AG04450 (cell line): ENCODE results near the gene PRKG1. TPM values are rescaled to one million over a fixed set of nuclear protein-coding genes. Genes with fewer than 3 reads are reported as not detected.
"Not testable (repeated sequence)": the region's sequence is repeated elsewhere in the genome, so short reads cannot be mapped to it uniquely, and the experiment has no call there.

Source experiments
- CTCF ChIA-PET: fragments of 300-600, 350-600 bp; formaldehyde crosslinking; extraction: SDS; loops from one replicate; lab custom pipeline; 2022; ENCODE audit warnings: antibody characterized with exemption, inconsistent platforms; lab: Charles Lee
- POLR2A ChIA-PET: fragments of 350-600 bp; formaldehyde crosslinking; extraction: SDS; loops from one replicate; lab custom pipeline; 2021; ENCODE audit warnings: antibody characterized with exemption, inconsistent platforms; lab: Yijun Ruan, JAX
- DNase-seq: peaks from one replicate; pipeline ENCODE4 v3.0.0-alpha.2; 2011; ENCODE audit warnings: low read depth, low spot score
- H3K27ac ChIP-seq: one replicate; pipeline ENCODE4 v1.5.1; 2012; ENCODE audit warnings: low read depth, low read length, control low read depth
- H3K27me3 ChIP-seq: one replicate; pipeline ENCODE4 v1.6.0; 2012; ENCODE audit warnings: low read length; ENCODE audit not compliant: control insufficient read depth, insufficient read depth
- H3K4me3 ChIP-seq: 2 replicates; pipeline ENCODE4 v1.5.1; 2011; ENCODE audit warnings: mild to moderate bottlenecking, low read depth, low read length, control low read depth
- H3K9me3 ChIP-seq: 2 replicates; pipeline ENCODE4 v1.5.1; 2012; ENCODE audit warnings: low read length; ENCODE audit not compliant: control insufficient read depth, insufficient read depth
- polyA plus RNA-seq: library from polyadenylated mRNA; depleted of rRNA; stranded (reverse); fragments of >200 nt; gene quantifications from 2 replicates; pipeline ENCODE4 v1.2.3, GENCODE V29; 2011
- TF ChIP-seq, protein P1 (sequence below): IDR thresholded peaks from 2 replicates; pipeline ENCODE4 v1.5.1; 2011; ENCODE audit warnings: low read depth, low read length, control low read depth, inconsistent platforms

The PRKG1 gene
- polyA plus RNA-seq, 1 experiment: 19.0 TPM

DNA sequence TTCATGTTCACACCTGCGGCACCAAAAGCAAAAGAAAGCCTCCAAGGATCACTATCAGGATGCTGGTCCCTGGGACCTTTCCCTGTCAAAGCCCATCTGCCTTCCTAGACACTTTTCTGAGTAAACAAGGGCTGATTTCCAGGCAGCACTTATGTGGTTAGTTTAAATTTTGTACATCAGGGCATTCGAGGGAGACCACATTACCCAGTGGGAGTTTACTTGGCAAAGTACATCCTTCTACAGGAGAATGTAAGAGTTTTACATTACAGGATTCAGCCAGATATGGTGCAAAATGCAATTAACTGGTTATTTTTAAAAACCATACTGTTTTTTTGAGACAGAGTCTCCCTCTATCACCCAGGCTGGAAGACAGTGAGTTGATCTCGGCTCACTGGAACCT, 493.0 kb downstream of the PRKG1 start:
- DNase-seq: no peak
- Histone ChIP-seq H3K27ac (no peak overlapping the region), H3K4me3 (no peak overlapping the region), H3K9me3 (no peaks in the 10 kb centered on the region), H3K27me3 (no peaks in the 10 kb centered on the region)
- ChIA-PET POLR2A (no interaction called here), CTCF (no interaction called here)
- TF ChIP-seq, protein P1, sequence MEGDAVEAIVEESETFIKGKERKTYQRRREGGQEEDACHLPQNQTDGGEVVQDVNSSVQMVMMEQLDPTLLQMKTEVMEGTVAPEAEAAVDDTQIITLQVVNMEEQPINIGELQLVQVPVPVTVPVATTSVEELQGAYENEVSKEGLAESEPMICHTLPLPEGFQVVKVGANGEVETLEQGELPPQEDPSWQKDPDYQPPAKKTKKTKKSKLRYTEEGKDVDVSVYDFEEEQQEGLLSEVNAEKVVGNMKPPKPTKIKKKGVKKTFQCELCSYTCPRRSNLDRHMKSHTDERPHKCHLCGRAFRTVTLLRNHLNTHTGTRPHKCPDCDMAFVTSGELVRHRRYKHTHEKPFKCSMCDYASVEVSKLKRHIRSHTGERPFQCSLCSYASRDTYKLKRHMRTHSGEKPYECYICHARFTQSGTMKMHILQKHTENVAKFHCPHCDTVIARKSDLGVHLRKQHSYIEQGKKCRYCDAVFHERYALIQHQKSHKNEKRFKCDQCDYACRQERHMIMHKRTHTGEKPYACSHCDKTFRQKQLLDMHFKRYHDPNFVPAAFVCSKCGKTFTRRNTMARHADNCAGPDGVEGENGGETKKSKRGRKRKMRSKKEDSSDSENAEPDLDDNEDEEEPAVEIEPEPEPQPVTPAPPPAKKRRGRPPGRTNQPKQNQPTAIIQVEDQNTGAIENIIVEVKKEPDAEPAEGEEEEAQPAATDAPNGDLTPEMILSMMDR: no peak

DNA sequence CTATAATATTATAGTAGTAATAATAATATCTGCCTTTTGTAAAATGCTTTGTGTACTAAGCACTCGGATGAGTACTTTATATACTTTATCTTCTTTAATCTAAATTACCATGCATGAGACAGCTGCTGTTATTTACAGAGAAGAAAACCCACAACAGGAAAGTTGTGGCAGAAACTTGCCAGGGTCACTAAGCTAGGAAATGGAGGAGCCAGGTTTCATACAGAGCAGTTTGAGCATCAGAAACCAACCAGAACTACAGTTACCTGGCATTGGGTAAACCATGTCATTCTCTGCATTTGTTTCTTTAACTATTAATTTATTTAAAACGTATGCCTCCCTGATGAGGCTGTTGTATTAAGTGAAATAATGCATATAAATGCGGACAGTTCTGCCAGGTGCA, 495.2 kb downstream of the PRKG1 start:
- Histone ChIP-seq H3K9me3 (no peaks in the 10 kb centered on the region), H3K27me3 (no peaks in the 10 kb centered on the region), H3K4me3 (no peak overlapping the region), H3K27ac (no peak overlapping the region)
- ChIA-PET POLR2A (no interaction called here), CTCF (interaction anchor here (0.6 kb wide), 1 partner anchor 434 kb away, joined by 3 read pairs; no protein-coding TSS in a partner anchor)
- TF ChIP-seq, protein P1: no peak
- no peak for DNase-seq

DNA sequence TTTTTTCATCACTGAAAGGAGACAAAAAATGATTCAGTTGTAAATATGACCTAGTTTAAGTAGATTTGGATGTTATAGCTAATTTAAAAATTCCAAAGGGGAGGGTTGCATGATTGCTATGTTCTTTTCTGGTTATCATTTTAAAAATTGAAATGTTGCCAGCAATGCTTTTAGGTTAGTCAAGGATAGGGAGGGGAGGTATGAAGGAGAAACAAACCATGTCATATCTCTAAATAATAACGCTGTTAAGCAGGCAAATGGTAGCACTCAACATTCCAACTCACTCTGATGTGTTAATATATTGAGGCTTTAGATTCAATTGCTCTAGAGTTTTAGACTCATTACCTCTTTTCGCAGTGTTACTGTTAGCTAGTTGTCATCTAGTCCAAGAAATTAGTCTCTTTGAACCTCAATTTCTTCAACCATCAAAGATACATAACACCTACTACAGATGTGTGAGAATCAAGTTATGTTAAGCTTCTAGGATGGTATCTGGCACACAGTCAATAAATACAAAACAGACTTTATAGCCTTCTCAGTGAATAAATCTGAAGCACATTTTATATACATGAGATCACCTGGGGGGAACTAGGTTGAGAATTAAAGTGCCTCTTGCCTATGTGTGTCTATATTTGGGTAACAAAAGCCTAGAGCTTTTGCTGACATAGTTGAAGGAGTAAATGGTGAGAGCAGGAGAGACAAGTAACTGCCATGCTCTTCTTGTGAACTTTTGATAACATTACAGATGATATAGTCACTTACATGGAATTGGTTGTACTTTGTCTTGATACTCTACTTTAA, 500.2 kb downstream of the PRKG1 start:
- POLR2A ChIA-PET: no interaction called here
- no peak for DNase-seq
- H3K9me3 ChIP-seq: no peaks in the 10 kb centered on the region
- CTCF ChIA-PET: interaction anchor here (0.5 kb wide), 1 partner anchor 1168 kb away, joined by 4 read pairs; no protein-coding TSS in a partner anchor
- TF ChIP-seq, protein P1: no peak
- no peak overlapping the region for H3K27ac ChIP-seq
- H3K4me3 ChIP-seq: no peak overlapping the region
- no peaks in the 10 kb centered on the region for H3K27me3 ChIP-seq

DNA sequence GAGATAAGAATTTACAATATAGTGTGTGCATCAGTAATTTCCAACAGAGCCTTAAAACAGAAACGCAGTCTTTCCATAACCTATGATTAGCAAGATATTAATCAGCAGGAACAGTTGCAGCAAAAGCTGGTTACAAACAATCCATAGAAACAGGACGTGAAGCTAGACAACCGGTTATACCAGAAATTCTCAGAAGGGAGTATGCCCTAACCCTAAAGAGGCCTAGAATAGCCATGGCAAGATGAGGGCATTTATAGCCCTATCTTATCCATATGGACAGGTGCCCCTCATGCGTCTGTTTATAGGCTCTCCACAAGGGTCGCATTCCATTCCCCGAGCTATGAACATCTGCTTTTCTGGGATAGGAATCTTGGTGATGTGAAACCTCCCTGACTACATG, 506.9 kb downstream of the PRKG1 start:
- H3K9me3 ChIP-seq, H3K27me3 ChIP-seq, H3K27ac ChIP-seq, POLR2A ChIA-PET, DNase-seq, H3K4me3 ChIP-seq, CTCF ChIA-PET: not testable (repeated sequence)

DNA sequence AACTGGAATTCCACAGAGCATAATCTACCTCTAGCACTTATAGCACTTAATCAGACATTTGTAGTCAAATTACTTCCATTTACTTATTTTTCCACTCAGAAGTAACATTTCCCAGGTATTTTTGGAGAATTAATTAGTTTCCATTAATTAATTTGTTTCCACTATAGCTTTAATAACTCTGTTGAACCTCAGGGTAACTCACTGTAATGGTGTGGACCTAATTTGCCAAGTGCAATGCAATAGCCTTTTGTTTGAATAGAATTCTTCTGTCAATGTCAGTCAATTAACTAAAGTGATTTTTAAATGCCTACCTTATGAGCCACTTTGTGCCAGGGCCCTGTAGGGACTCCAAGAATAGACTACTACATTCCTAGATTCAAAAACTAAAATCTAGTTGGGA, 509.7 kb downstream of the PRKG1 start:
- H3K9me3 ChIP-seq: no peaks in the 10 kb centered on the region; the same call in 1 of the 2 replicates
- TF ChIP-seq, protein P1: no peak
- no peak for DNase-seq
- no peak overlapping the region for H3K4me3 ChIP-seq
- no peaks in the 10 kb centered on the region for H3K27me3 ChIP-seq
- ChIA-PET CTCF (no interaction called here), POLR2A (no interaction called here)
- no peak overlapping the region for H3K27ac ChIP-seq
